ENCODE results near the gene IL36A. TPM values are rescaled to one million over a fixed set of nuclear protein-coding genes. Genes with fewer than 3 reads are reported as not detected.

The IL36A gene
- total RNA-seq, 1 donor from 2014 or later: not detected

DNA sequence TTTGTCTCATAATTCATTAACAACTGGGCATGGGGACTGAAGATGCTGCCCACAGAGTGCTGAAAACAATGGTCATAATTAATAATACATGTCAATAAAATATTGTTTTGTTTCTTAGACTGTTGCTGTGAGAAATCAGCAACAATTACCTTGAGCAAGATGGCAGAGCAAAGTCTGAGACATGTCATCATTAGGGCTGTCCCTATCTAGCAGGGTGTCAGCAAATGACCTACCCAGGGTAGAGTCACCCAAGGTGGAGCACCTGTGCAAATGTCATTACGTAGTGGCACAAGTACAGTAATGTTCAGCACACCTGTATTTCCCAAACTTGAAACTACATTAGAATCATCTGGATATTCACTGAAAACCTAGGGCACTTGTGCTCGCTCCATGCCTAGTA is 10.6 kb upstream of the IL36A start:
- no peak for ATAC-seq
- Histone ChIP-seq H3K4me1 (no peaks in the 10 kb centered on the region), H3K27me3 (ENCODE audit: low read depth) (no peaks in the 10 kb centered on the region), H3K36me3 (no peaks in the 10 kb centered on the region), H3K4me3 (no peak overlapping the region), H3K27ac (no peak overlapping the region), H3K9me3 (peaks cover 15% of the 10 kb centered on the region)
- intact Hi-C loops (cut with DNase I): no loop called here
- TF ChIP-seq CTCF (IDR thresholded peaks at IDR 0.05): no peak
- no peak for DNase-seq

DNA sequence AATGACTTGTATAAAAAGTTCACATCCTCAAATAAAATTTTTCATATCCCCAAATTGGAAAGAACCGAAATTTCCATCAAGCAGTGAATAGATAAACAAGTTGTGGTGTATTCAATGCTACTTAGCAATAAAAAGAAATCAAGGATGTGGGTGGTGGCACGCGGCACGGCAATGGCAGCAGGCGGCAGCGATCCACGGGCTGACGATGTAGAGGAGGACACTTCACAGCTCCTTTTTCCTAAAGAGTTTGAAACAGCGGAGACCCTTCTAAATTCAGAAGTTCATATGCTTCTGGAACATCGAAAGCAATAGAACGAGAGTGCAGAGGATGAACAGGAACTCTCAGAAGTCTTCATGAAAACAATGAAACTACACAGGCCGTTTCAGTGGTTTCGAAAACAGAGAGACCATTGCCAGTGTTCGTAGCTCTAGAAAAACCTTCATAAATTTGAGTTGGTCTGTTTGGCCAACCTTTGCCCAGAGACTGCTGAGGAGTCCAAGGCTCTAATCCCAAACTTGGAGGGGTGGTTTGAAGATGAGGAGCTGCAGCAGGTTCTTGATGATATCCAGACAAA is 9.8 kb upstream of the IL36A start:
- ATAC-seq (no peak), DNase-seq (no peak)
- H3K9me3 ChIP-seq: peaks cover 15% of the 10 kb centered on the region
- intact Hi-C loops (cut with DNase I): no loop called here
- no peak for TF ChIP-seq CTCF (IDR thresholded peaks at IDR 0.05)
- H3K4me3 ChIP-seq: no peak overlapping the region
- no peaks in the 10 kb centered on the region for H3K36me3 ChIP-seq
- H3K4me1 ChIP-seq: no peaks in the 10 kb centered on the region
- no peak overlapping the region for H3K27ac ChIP-seq
- H3K27me3 ChIP-seq (ENCODE audit: low read depth): no peaks in the 10 kb centered on the region

DNA sequence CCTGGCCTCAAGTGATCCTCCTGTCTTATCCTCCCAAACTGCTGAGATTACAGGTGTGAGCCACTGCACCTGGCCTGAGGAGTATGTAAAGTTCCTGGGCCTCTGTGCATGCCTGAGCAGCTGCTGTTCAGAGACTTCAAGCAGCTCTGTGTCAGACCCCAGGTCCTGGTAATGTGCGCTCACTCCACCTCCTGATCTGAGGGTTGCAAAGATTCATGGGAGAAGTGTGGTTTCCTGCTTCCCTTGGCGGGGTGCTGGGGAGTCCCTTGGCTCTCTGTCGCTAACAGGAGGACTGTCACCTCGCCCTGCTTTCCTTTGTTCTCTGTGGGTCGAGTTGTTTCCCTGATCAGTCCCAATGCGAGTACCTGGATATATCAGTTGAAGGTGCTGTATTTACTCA is 8.6 kb upstream of the IL36A start:
- ATAC-seq: peak in 1 of 2 donors; percentile 13
- Histone ChIP-seq H3K27me3 (ENCODE audit: low read depth) (no peaks in the 10 kb centered on the region), H3K27ac (no peak overlapping the region), H3K36me3 (no peaks in the 10 kb centered on the region), H3K4me3 (no peak overlapping the region), H3K9me3 (peaks cover 20% of the 10 kb centered on the region), H3K4me1 (no peaks in the 10 kb centered on the region)
- DNase-seq: no peak
- no peak for TF ChIP-seq CTCF (IDR thresholded peaks at IDR 0.05)
- intact Hi-C loops (cut with DNase I): no loop called here

GRCh38 chr2:112997151-112997550 is 8.1 kb upstream of the IL36A start:
- Histone ChIP-seq H3K4me3 (no peak overlapping the region), H3K4me1 (no peaks in the 10 kb centered on the region), H3K27me3 (ENCODE audit: low read depth) (no peaks in the 10 kb centered on the region), H3K27ac (no peak overlapping the region), H3K9me3 (peaks cover 17% of the 10 kb centered on the region), H3K36me3 (no peaks in the 10 kb centered on the region)
- DNase-seq (no peak), ATAC-seq (no peak)
- intact Hi-C loops (cut with DNase I): no loop called here
- TF ChIP-seq CTCF (IDR thresholded peaks at IDR 0.05): no peak

- Histone ChIP-seq H3K36me3 (no peaks in the 10 kb centered on the region), H3K4me3 (no peak overlapping the region), H3K27ac (no peak overlapping the region), H3K4me1 (no peaks in the 10 kb centered on the region), H3K27me3 (ENCODE audit: low read depth) (no peaks in the 10 kb centered on the region), H3K9me3 (peaks cover 7% of the 10 kb centered on the region)
- no peak for TF ChIP-seq CTCF (IDR thresholded peaks at IDR 0.05)
- intact Hi-C loops (cut with DNase I): no loop called here
- DNase-seq (no peak), ATAC-seq (no peak)
These were observed 4.8 kb upstream of the IL36A start for GRCh38 chr2:113000436-113000835.

DNA sequence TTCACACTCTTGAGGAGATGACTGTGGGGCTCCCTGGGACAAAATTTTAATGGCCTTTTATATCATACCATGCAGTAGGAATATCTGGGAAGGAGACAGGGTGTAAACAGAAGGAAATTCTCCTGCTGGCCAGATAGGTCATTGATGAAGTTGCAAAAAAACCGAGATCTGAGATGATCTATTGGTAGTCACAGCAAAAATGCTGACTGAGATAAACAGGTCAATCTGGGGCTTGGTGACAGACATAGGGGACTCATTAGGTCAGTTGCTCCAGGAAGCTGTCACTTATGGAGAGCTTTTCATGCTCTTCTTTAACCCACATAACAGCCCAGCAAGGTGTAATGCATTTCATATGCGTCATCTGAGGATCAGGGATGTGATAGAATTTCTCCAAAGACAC is 2.6 kb upstream of the IL36A start:
- Histone ChIP-seq H3K4me3 (no peak overlapping the region), H3K9me3 (peaks cover 7% of the 10 kb centered on the region), H3K36me3 (no peaks in the 10 kb centered on the region), H3K4me1 (no peaks in the 10 kb centered on the region), H3K27ac (no peak overlapping the region), H3K27me3 (ENCODE audit: low read depth) (no peaks in the 10 kb centered on the region)
- intact Hi-C loops (cut with DNase I): no loop called here
- ATAC-seq (no peak), DNase-seq (no peak)
- TF ChIP-seq CTCF (IDR thresholded peaks at IDR 0.05): no peak

Data from lower lobe of right lung (tissue), 2 donors.